HepG2 (cell line): ENCODE measurements around the gene SLC16A6. TPM values are rescaled to one million over a fixed set of nuclear protein-coding genes. Genes with fewer than 3 reads are reported as not detected.
A peak's percentile ranks its signal among the peaks of the same experiment; 100 is the strongest.

Source experiments
- ADNP ChIP-seq: sonication (generic); formaldehyde crosslinking; IDR thresholded peaks from 2 replicates; pipeline ENCODE4 v1.4.0; 2020; ENCODE audit warnings: missing genetic modification reagents
- CEBPG ChIP-seq: IDR thresholded peaks from 2 replicates; pipeline ENCODE4 v1.6.1; 2016
- CREM ChIP-seq, 2 experiments: sonication (generic) in 1 of 2; formaldehyde crosslinking in 1 of 2; IDR thresholded peaks; 2 replicates each; pipeline versions ENCODE4 v1.4.0 to v1.6.1; 2016 to 2020; ENCODE audit warnings: antibody characterized with exemption in 1 of 2, mild to moderate bottlenecking in 1 of 2, missing genetic modification reagents in 1 of 2
- ERF ChIP-seq: IDR thresholded peaks from 2 replicates; pipeline ENCODE4 v1.6.1; 2018; ENCODE audit warnings: missing biosample characterization, missing genetic modification reagents
- HMG20B ChIP-seq: conservative IDR thresholded peaks from 2 replicates; pipeline ENCODE4 v1.6.1; 2016; ENCODE audit warnings: missing genetic modification reagents, missing compliant biosample characterization
- HNF4G ChIP-seq, 2 experiments: sonication (generic) in 1 of 2; formaldehyde crosslinking in 1 of 2; IDR thresholded peaks; 2 replicates each; pipeline versions ENCODE4 v1.4.0 to v1.6.1; 2011 to 2020; ENCODE audit warnings: borderline replicate concordance in 2 of 2, low read depth in 2 of 2, mild to moderate bottlenecking in 2 of 2, low read length in 1 of 2, missing genetic modification reagents in 1 of 2, moderate library complexity in 1 of 2
- KDM3A ChIP-seq: IDR thresholded peaks from 2 replicates; pipeline ENCODE4 v1.6.1; 2018; ENCODE audit warnings: low read depth, missing compliant biosample characterization
- MAFK ChIP-seq, 2 experiments: IDR thresholded peaks in 1 of 2; conservative IDR thresholded peaks in 1 of 2; 2 replicates each; pipeline ENCODE4 v1.6.1; 2011; ENCODE audit warnings: improper control_type of control experiment in 2 of 2, low read length in 2 of 2
- MBNL3 ChIP-seq: fragments of 250-450 bp; sonication (Bioruptor Pico); conservative IDR thresholded peaks from 2 replicates; pipeline ENCODE4 v1.8.0; 2022; ENCODE audit warnings: mild to moderate bottlenecking, inconsistent platforms
- NBN ChIP-seq: fragments of 450-650 bp; conservative IDR thresholded peaks from 2 replicates; pipeline ENCODE4 v1.6.1; 2017
- NFE2L2 ChIP-seq: fragments of 150-350 bp; IDR thresholded peaks from 2 replicates; pipeline ENCODE4 v1.6.1; 2014; ENCODE audit warnings: low read length
- PRPF4 ChIP-seq: fragments of 200-400 bp; formaldehyde crosslinking; IDR thresholded peaks from 2 replicates; pipeline ENCODE4 v1.6.1; 2016; ENCODE audit warnings: low read length, low read depth; ENCODE audit not compliant: poor library complexity, severe bottlenecking
- RFXANK ChIP-seq: IDR thresholded peaks from 2 replicates; pipeline ENCODE4 v1.6.1; 2016
- SIX1 ChIP-seq: sonication (generic); formaldehyde crosslinking; IDR thresholded peaks from 2 replicates; pipeline ENCODE4 v1.4.0; 2020; ENCODE audit warnings: missing genetic modification reagents, borderline replicate concordance
- TEAD2 ChIP-seq: sonication (generic); formaldehyde crosslinking; IDR thresholded peaks from 2 replicates; pipeline ENCODE4 v1.9.0; 2021; ENCODE audit warnings: missing genetic modification reagents
- TP53 ChIP-seq: sonication (generic); formaldehyde crosslinking; conservative IDR thresholded peaks from 2 replicates; pipeline ENCODE4 v1.4.0; 2020; ENCODE audit warnings: missing genetic modification reagents
- YEATS2 ChIP-seq: sonication (generic); formaldehyde crosslinking; IDR thresholded peaks from 2 replicates; pipeline ENCODE4 v1.4.0; 2020; ENCODE audit warnings: missing genetic modification reagents, borderline replicate concordance
- ZNF446 ChIP-seq: sonication (generic); formaldehyde crosslinking; IDR thresholded peaks from 2 replicates; pipeline ENCODE4 v1.5.0; 2020; ENCODE audit warnings: mild to moderate bottlenecking, missing genetic modification reagents
- ZNF451 ChIP-seq: sonication (generic); formaldehyde crosslinking; IDR thresholded peaks from 2 replicates; pipeline ENCODE4 v1.5.0; 2020; ENCODE audit warnings: mild to moderate bottlenecking, missing genetic modification reagents
- ZNF572 ChIP-seq: sonication (generic); formaldehyde crosslinking; IDR thresholded peaks from 2 replicates; pipeline ENCODE4 v1.5.1; 2020; ENCODE audit warnings: mild to moderate bottlenecking, missing genetic modification reagents
- ZNF746 ChIP-seq: sonication (generic); formaldehyde crosslinking; IDR thresholded peaks from 2 replicates; pipeline ENCODE4 v1.8.0; 2022; ENCODE audit warnings: mild to moderate bottlenecking, missing genetic modification reagents
- polyA plus RNA-seq, 8 experiments: library from polyadenylated mRNA; depleted of rRNA in 3 of 8; stranded (reverse) in 7 of 8; unstranded in 1 of 8; fragments of >200 nt; fragmentation: Illumina TruSeq in 4 of 8; extraction: Trizol in 4 of 8; gene quantifications; 2 replicates each; pipeline versions ENCODE4 v1.2.1 to v1.2.3, GENCODE V29; 2011 to 2016; ENCODE audit warnings: low read depth in 4 of 8, missing spikeins in 1 of 8, mixed read lengths in 1 of 8; ENCODE audit not compliant: insufficient read depth in 1 of 8
- total RNA-seq, 5 experiments: library from RNA; depleted of rRNA; stranded (reverse); fragments of >200 nt; fragmentation: Illumina TruSeq; extraction: Trizol; gene quantifications; 2 replicates each; pipeline ENCODE4 v1.2.3, GENCODE V29; 2016; ENCODE audit warnings: low read depth in 1 of 5
- TF ChIP-seq, protein P1 (sequence below): sonication (generic); formaldehyde crosslinking; IDR thresholded peaks from 2 replicates; pipeline ENCODE4 v1.5.0; 2020; ENCODE audit warnings: missing genetic modification reagents
- TF ChIP-seq, protein P2 (sequence below): sonication (generic); formaldehyde crosslinking; IDR thresholded peaks from 2 replicates; pipeline ENCODE4 v1.4.0; 2020; ENCODE audit warnings: missing genetic modification reagents
- TF ChIP-seq, protein P3 (sequence below): sonication (generic); formaldehyde crosslinking; IDR thresholded peaks from 2 replicates; pipeline ENCODE4 v1.4.0; 2020; ENCODE audit warnings: missing genetic modification reagents
- TF ChIP-seq, protein P4 (sequence below): sonication (generic); formaldehyde crosslinking; IDR thresholded peaks from 2 replicates; pipeline ENCODE4 v1.4.0; 2020; ENCODE audit warnings: missing genetic modification reagents, mild to moderate bottlenecking, borderline replicate concordance

Gene SLC16A6
- total and polyA plus RNA-seq, 2 of the 13 experiments (the other 11 are each of a cell fraction or from before 2014, with no cell fraction given), result 1.1 to 44.7 TPM

GRCh38 chr17:68291836-68292688, 1.1 kb upstream of the SLC16A6 start (continued):
- TF ChIP-seq HNF4G (IDR thresholded peaks at IDR 0.05; ENCODE audit: borderline replicate concordance, low read depth, low read length), result no peak
- TF ChIP-seq HNF4G (CRISPR knock-in tag; IDR thresholded peaks at IDR 0.05; ENCODE audit: borderline replicate concordance, low read depth), result no peak
- TF ChIP-seq PRPF4, result no peak
- TF ChIP-seq, protein P1, sequence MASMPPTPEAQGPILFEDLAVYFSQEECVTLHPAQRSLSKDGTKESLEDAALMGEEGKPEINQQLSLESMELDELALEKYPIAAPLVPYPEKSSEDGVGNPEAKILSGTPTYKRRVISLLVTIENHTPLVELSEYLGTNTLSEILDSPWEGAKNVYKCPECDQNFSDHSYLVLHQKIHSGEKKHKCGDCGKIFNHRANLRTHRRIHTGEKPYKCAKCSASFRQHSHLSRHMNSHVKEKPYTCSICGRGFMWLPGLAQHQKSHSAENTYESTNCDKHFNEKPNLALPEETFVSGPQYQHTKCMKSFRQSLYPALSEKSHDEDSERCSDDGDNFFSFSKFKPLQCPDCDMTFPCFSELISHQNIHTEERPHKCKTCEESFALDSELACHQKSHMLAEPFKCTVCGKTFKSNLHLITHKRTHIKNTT (CRISPR knock-in tag), result no peak
- peak; percentile 95 to 99 for TF ChIP-seq MAFK (conservative IDR thresholded peaks at IDR 0.05 in 1 of 2, IDR thresholded peaks at IDR 0.05 in 1 of 2; ENCODE audit: low read length in 2 of 2)
- TF ChIP-seq, protein P2, sequence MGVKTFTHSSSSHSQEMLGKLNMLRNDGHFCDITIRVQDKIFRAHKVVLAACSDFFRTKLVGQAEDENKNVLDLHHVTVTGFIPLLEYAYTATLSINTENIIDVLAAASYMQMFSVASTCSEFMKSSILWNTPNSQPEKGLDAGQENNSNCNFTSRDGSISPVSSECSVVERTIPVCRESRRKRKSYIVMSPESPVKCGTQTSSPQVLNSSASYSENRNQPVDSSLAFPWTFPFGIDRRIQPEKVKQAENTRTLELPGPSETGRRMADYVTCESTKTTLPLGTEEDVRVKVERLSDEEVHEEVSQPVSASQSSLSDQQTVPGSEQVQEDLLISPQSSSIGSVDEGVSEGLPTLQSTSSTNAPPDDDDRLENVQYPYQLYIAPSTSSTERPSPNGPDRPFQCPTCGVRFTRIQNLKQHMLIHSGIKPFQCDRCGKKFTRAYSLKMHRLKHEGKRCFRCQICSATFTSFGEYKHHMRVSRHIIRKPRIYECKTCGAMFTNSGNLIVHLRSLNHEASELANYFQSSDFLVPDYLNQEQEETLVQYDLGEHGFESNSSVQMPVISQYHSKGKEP (CRISPR knock-in tag), result no peak
- TF ChIP-seq RFXANK (CRISPR knock-in tag), result no peak
- no peak for TF ChIP-seq NFE2L2
- no peak; the same call in 1 of the 2 replicates for TF ChIP-seq YEATS2 (CRISPR knock-in tag)
- no peak; the same call in 1 of the 2 replicates for TF ChIP-seq CEBPG (CRISPR knock-in tag)
- TF ChIP-seq ADNP (CRISPR knock-in tag), result no peak
- TF ChIP-seq HMG20B (CRISPR knock-in tag), result 0 out of 2 replicates have a peak, but pooled peaks have one; percentile 59
- peak; percentile 88; the same call in 1 of the 2 replicates for TF ChIP-seq KDM3A (CRISPR knock-in tag)
- peak; percentile 81; the same call in 1 of the 2 replicates for TF ChIP-seq ERF (CRISPR knock-in tag)
- TF ChIP-seq, protein P3, sequence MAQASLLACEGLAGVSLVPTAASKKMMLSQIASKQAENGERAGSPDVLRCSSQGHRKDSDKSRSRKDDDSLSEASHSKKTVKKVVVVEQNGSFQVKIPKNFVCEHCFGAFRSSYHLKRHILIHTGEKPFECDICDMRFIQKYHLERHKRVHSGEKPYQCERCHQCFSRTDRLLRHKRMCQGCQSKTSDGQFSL (CRISPR knock-in tag), result peak; percentile 41; the same call in 1 of the 2 replicates
- TF ChIP-seq SIX1 (CRISPR knock-in tag), result peak; percentile 7; the same call in 1 of the 2 replicates
- TF ChIP-seq MBNL3 (CRISPR knock-in tag), result no peak
- TF ChIP-seq, protein P4, sequence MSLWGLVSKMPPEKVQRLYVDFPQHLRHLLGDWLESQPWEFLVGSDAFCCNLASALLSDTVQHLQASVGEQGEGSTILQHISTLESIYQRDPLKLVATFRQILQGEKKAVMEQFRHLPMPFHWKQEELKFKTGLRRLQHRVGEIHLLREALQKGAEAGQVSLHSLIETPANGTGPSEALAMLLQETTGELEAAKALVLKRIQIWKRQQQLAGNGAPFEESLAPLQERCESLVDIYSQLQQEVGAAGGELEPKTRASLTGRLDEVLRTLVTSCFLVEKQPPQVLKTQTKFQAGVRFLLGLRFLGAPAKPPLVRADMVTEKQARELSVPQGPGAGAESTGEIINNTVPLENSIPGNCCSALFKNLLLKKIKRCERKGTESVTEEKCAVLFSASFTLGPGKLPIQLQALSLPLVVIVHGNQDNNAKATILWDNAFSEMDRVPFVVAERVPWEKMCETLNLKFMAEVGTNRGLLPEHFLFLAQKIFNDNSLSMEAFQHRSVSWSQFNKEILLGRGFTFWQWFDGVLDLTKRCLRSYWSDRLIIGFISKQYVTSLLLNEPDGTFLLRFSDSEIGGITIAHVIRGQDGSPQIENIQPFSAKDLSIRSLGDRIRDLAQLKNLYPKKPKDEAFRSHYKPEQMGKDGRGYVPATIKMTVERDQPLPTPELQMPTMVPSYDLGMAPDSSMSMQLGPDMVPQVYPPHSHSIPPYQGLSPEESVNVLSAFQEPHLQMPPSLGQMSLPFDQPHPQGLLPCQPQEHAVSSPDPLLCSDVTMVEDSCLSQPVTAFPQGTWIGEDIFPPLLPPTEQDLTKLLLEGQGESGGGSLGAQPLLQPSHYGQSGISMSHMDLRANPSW, result no peak
- no peak; the same call in 1 of the 2 replicates for TF ChIP-seq ZNF746
- no peak for TF ChIP-seq NBN
- no peak; the same call in 1 of the 2 replicates for TF ChIP-seq ZNF451 (CRISPR knock-in tag)
- no peak for TF ChIP-seq TEAD2 (CRISPR knock-in tag)
- no peak for TF ChIP-seq ZNF572
- TF ChIP-seq TP53 (CRISPR knock-in tag), result no peak
- 0 out of 2 replicates have a peak, but pooled peaks have one; percentile 21 for TF ChIP-seq ZNF446 (CRISPR knock-in tag)
- TF ChIP-seq CREM (IDR thresholded peaks at IDR 0.05), result no peak
- TF ChIP-seq CREM (CRISPR knock-in tag; IDR thresholded peaks at IDR 0.05), result no peak
